Right lobe of liver (tissue), 6 donors: ENCODE data around the gene CD4. TPM values are rescaled to one million over a fixed set of nuclear protein-coding genes. Genes with fewer than 3 reads are reported as not detected.
A peak's percentile ranks its signal among the peaks of the same experiment; 100 is the strongest.

Source experiments
- ATAC-seq, 4 donors: fragments of 200-7000 bp; cut with Tn5 transposase; one replicate each; pipeline ENCODE4 v1.9.1; 2020; ENCODE audit warnings: mild to moderate bottlenecking in 4 of 4, moderate library complexity in 4 of 4
- DNase-seq, 3 donors: peaks; one replicate each; pipeline ENCODE4 v3.0.0-alpha.2; 2020
- H3K27ac ChIP-seq, 3 donors: fragments of 200-600 bp; one replicate each; pipeline ENCODE4 v1.8.0; 2022
- H3K27me3 ChIP-seq, 2 donors: fragments of 200-600 bp; one replicate each; pipeline ENCODE4 v1.8.0; 2022
- H3K36me3 ChIP-seq, 4 donors: fragments of 200-600 bp; sonication (generic) in 1 of 4; one replicate each; pipeline versions ENCODE4 v1.5.1 to v1.8.0; 2017 to 2022; ENCODE audit warnings: control low read depth in 1 of 4
- H3K4me1 ChIP-seq, 4 donors: fragments of 200-600 bp; sonication (generic) in 1 of 4; one replicate each; pipeline versions ENCODE4 v1.5.1 to v1.8.0; 2017 to 2022; ENCODE audit warnings: control low read depth in 1 of 4
- H3K4me3 ChIP-seq, 3 donors: fragments of 200-600 bp; one replicate each; pipeline ENCODE4 v1.8.0; 2022
- H3K9me3 ChIP-seq, 4 donors: fragments of 200-600 bp; sonication (generic) in 1 of 4; one replicate each; pipeline versions ENCODE4 v1.5.1 to v1.8.0; 2017 to 2022; ENCODE audit warnings: control low read depth in 1 of 4
- POLR2A ChIP-seq: fragments of 450-650 bp; IDR thresholded peaks from one replicate; pipeline ENCODE4 v1.6.1; 2017; ENCODE audit warnings: antibody characterized with exemption, mild to moderate bottlenecking
- WGBS: methylation state at CpG from one replicate; pipeline ENCODE4 v1.1.6; 2018; ENCODE audit warnings: low coverage, low lambda C conversion rate; ENCODE audit not compliant: insufficient coverage; ENCODE audit errors: missing lambda C conversion rate; 5-methylcytosine and 5-hydroxymethylcytosine counted together
- intact Hi-C, 2 donors: fragments of 100-400 bp; cut with DNase I; formaldehyde crosslinking; loops; one replicate each; pipeline versions ENCODE4 v1.11.2 to v1.14.1; 2022
- total RNA-seq, 6 experiments: library from RNA; depleted of rRNA in 2 of 6; stranded (reverse); fragments of >200 nt in 2 of 6; fragmentation: NEBNext Ultra II Directional in 3 of 6; extraction: Animal tissue kit (Norgen Biotek cat#: 25700) in 3 of 6; gene quantifications; one replicate each; pipeline versions ENCODE4 v1.1.0 to v1.2.4, GENCODE V29; 2016 to 2023
- TF ChIP-seq, protein P1 (sequence below), 4 donors: fragments of 200-600 bp in 3 of 4; fragments of 450-650 bp in 1 of 4; IDR thresholded peaks; one replicate each; pipeline versions ENCODE4 v1.5.1 to v1.8.0; 2016 to 2022; ENCODE audit warnings: antibody characterized with exemption in 4 of 4, mild to moderate bottlenecking in 2 of 4
- donor health status: DM: no; HTN: yes; CAD: no.
- donor health status: DM: no; HTN: no; CAD: no.
- donor health status: DM: no; HTN: no; CAD: no.
- donor health status: DM: no; HTN: yes; CAD: no.
- donor health status: DM: no; HTN: yes; CAD: no.

Gene CD4
- total RNA-seq, 6 experiments from 2014 or later: 10.0 to 41.6 (median 28.1) TPM

DNA sequence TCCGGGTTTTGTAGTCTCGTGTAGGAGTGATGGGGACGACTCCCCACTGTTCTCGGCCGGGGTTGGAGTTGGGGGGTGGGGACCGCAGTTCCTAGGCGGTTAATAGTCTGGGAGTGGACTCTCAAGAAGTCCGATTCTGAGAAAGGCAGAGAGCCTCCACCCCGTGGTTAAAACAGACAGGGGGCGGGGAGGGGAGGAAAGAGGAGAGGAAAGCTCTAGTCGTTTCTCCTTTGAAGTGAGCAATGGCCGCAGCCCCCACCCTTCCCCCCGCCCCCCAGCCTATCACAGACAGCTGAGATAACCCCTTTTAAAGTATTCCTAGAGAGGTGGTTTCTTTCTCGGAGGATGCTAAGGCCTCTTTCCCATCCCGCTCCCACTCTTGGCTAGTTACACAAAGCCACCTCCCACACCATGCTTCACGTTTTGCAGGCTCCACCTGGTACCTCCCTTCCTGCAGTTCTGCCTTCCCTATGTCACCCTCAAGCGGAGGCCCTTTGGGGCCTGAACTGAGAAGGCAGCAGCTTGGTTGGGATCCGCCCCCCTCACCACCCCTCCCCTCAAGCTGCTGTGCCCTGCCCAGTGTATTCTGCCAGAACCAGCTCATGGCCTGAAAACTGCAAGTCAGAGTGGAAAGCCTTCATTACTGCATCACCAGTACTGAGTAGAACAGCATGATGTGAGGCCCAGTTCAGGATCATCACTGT is 63.5 kb downstream of the CD4 start:
- WGBS: 1% methylated on average over 9 of the region's 18 CpGs
- Histone ChIP-seq H3K4me1 (peaks cover 0 to 14% (median 5%) of the 10 kb centered on the region in 4 donors), H3K27me3 (no peaks in the 10 kb centered on the region), H3K4me3 (peak overlapping the region; percentile 41 to 78 (median 74)), H3K36me3 (peaks cover 0 to 24% (median 7%) of the 10 kb centered on the region in 4 donors), H3K27ac (no peak overlapping the region), H3K9me3 (no peaks in the 10 kb centered on the region)
- intact Hi-C loops: no loop called here
- TF ChIP-seq, protein P1, sequence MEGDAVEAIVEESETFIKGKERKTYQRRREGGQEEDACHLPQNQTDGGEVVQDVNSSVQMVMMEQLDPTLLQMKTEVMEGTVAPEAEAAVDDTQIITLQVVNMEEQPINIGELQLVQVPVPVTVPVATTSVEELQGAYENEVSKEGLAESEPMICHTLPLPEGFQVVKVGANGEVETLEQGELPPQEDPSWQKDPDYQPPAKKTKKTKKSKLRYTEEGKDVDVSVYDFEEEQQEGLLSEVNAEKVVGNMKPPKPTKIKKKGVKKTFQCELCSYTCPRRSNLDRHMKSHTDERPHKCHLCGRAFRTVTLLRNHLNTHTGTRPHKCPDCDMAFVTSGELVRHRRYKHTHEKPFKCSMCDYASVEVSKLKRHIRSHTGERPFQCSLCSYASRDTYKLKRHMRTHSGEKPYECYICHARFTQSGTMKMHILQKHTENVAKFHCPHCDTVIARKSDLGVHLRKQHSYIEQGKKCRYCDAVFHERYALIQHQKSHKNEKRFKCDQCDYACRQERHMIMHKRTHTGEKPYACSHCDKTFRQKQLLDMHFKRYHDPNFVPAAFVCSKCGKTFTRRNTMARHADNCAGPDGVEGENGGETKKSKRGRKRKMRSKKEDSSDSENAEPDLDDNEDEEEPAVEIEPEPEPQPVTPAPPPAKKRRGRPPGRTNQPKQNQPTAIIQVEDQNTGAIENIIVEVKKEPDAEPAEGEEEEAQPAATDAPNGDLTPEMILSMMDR (IDR thresholded peaks at IDR 0.05): no peak
- no peak for TF ChIP-seq POLR2A
- ATAC-seq (no peak), DNase-seq (no peak)

DNA sequence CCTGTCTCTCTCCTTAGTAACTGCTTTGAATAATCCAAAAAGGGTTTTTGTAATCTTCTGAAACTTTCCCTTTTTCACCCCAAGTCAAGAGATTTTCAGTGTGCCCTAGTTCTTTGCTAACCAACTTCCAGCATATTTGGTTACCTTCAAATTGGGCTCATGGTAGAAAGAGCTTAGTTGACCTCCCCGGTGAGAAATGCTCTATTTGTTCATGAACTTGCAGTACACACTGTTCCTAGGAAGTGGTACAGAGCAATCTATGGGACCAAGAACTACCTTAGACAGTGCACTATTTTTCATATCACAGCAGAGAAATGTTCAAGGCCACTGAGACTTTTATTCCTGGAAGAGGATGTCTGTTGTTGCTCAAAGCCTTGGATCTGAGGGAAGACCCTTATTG is 64.3 kb downstream of the CD4 start:
- TF ChIP-seq POLR2A: no peak
- TF ChIP-seq, protein P1 (IDR thresholded peaks at IDR 0.05): no peak
- H3K36me3 ChIP-seq: peaks cover 0 to 32% (median 11%) of the 10 kb centered on the region in 4 donors
- peak overlapping the region in 1 of 3 donors; percentile 74 for H3K4me3 ChIP-seq
- peaks cover 0 to 14% (median 5%) of the 10 kb centered on the region in 4 donors for H3K4me1 ChIP-seq
- 17% methylated on average over 1 of the region's 1 CpG for WGBS
- H3K27me3 ChIP-seq: no peaks in the 10 kb centered on the region
- no peak overlapping the region for H3K27ac ChIP-seq
- intact Hi-C loops: no loop called here
- ATAC-seq (no peak), DNase-seq (no peak)
- no peaks in the 10 kb centered on the region for H3K9me3 ChIP-seq

DNA sequence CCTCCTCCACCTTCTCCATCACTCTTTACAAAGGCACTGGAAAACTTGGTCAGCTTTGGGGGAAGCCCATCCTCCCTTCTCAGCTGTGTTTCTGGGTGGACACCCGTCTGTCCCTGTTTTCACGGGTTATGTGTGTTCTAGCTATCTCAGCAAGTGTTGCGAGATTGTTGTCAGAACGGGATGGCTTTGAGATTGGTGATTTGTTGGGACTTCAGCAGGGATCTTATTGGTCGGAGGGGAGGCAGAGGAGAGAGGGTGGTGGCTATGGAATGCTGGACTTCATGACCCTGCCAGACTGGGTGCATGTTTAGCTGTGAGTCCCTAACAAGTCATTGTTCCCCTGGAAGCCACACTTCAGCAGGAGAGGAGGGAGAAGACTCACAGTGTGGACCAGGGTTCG is 64.7 kb downstream of the CD4 start:
- ATAC-seq (no peak), DNase-seq (no peak)
- no peak overlapping the region for H3K27ac ChIP-seq
- H3K9me3 ChIP-seq: no peaks in the 10 kb centered on the region
- intact Hi-C loops: no loop called here
- TF ChIP-seq, protein P1 (IDR thresholded peaks at IDR 0.05): no peak
- TF ChIP-seq POLR2A: no peak
- 49% methylated on average over 5 of the region's 6 CpGs for WGBS
- peaks cover 0 to 35% (median 15%) of the 10 kb centered on the region in 4 donors for H3K36me3 ChIP-seq
- H3K27me3 ChIP-seq: no peaks in the 10 kb centered on the region
- peaks cover 0 to 14% (median 5%) of the 10 kb centered on the region in 4 donors for H3K4me1 ChIP-seq
- no peak overlapping the region for H3K4me3 ChIP-seq

DNA sequence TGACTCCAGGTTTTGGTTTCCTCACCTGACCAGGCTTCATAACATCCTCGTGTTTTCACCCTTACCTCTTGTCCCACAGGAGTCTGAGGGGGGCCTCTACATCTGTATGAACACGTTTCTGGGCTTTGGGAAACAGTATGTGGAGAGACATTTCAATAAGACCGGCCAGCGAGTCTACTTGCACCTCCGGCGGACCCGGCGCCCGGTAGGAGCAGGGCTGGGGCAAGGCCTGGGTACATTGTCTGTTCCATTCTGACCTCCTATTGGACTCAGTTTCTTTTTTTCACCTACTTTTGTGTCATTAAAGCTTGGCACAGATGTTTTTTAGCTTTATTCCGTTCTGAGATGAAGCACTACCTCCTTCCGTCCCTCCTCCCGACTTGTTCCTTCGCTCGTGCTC is 66.0 kb downstream of the CD4 start:
- DNase-seq (no peak), ATAC-seq (no peak)
- WGBS: 96% methylated on average over 10 of the region's 14 CpGs
- no peaks in the 10 kb centered on the region for H3K27me3 ChIP-seq
- intact Hi-C loops: no loop called here
- no peak overlapping the region for H3K4me3 ChIP-seq
- peaks cover 0 to 46% (median 20%) of the 10 kb centered on the region in 4 donors for H3K36me3 ChIP-seq
- H3K4me1 ChIP-seq: peaks cover 0 to 14% (median 5%) of the 10 kb centered on the region in 4 donors
- no peak for TF ChIP-seq POLR2A
- TF ChIP-seq, protein P1 (IDR thresholded peaks at IDR 0.05): no peak
- no peaks in the 10 kb centered on the region for H3K9me3 ChIP-seq
- no peak overlapping the region for H3K27ac ChIP-seq
